Hypothalamus (tissue), 51 donors: ENCODE data around the gene UBN1.

Source experiments
- DNase-seq, 51 donors: peaks; one replicate each; lab custom pipeline; 2025; lab: John Stamatoyannopoulos, UW

Gene UBN1

GRCh38 chr16:4859190-4859899 is 12.1 kb downstream of the UBN1 start:
- no peak for DNase-seq

- no peak for DNase-seq
Measured at GRCh38 chr16:4859900-4860255, 12.6 kb downstream of the UBN1 start.

GRCh38 chr16:4860727-4861342 is 13.6 kb downstream of the UBN1 start:
- no peak for DNase-seq

DNA sequence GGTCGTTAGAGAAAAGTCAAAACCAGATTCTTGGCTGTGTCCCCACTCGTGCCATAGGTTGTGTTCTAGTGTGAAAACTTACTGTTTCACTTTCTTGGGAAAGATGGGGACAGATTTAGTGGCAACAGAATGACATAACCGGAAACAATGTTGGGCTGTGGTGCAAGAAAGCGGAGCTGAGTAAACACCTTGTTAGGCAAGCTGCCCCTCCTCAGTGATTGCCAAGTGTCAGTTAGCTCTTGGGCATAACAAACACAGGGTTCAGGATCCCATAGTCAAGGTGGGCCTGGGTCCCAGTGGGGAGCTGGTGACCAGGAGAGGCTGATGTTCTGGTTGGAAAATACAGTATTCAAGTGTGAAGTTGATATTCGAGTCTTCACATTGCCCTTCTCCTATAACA is 15.4 kb downstream of the UBN1 start:
- no peak for DNase-seq

- no peak for DNase-seq
Measured at GRCh38 chr16:4864728-4865127, 17.4 kb downstream of the UBN1 start.

GRCh38 chr16:4865231-4865860 is 18.1 kb downstream of the UBN1 start:
- DNase-seq: no peak

GRCh38 chr16:4866586-4866985 is 19.3 kb downstream of the UBN1 start:
- DNase-seq: no peak

GRCh38 chr16:4868026-4868425 is 20.7 kb downstream of the UBN1 start:
- no peak for DNase-seq

- DNase-seq: no peak
Measured at GRCh38 chr16:4868535-4868934, 21.3 kb downstream of the UBN1 start.

DNA sequence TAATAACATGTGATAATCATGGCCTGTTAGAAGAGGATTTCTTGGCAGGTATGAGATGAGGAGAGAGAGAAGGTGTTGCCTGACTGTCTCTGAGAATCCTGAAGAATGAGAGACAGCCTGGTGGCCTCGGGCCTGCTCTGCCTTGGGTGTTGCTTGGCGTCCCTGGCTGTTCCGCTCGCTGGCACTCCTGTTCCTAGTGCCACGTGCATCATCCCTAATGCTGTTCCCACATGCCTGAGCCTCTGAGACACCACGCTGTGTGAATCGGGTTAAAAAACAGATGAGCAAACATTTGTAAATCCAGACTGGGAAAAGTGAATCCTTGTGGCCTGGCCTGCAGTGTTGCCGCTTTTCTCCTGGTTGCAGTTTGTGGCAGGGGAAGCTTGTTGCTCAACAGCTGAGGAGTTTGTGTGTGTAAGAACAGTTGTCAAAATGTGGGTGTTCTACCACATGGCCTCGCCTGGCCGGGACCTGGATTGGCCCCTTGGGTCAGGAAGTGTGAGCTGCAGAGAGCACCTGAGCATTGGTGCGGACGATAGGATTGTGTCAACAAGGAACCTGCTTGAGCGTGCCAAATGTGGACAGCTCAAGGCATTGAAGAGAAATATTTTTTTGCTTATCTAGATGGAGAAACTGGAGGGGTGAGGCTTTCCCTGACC is 22.0 kb downstream of the UBN1 start:
- DNase-seq: peak in 1 of 51 donors; percentile 5

DNA sequence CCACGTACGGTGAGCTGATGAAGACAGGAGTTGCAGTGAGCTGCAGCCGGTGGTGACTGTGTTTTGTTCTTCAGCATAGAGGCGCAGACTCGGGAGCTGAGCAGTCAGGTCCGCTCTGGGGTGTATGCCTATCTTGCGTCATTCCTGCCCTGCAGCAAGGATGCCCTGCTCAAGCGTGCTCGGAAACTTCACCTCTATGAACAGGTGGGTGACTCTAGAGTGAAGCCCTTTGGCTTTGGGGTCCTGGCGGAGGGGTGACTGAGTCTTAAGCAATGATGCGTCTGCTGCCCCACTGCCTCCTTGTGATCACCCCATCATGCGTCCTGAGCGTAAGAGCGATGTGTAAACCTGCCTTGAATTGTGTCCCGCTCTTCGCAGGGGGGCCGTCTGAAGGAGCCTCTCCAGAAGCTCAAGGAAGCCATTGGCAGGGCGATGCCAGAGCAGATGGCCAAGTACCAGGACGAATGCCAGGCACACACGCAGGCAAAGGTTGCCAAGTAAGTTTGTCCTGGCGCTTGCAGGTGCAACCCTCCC is 22.9 kb downstream of the UBN1 start:
- DNase-seq: peak in 12 of 51 donors; percentile 14 to 61 (median 35)

GRCh38 chr16:4871071-4871470 is 23.8 kb downstream of the UBN1 start:
- no peak for DNase-seq

DNA sequence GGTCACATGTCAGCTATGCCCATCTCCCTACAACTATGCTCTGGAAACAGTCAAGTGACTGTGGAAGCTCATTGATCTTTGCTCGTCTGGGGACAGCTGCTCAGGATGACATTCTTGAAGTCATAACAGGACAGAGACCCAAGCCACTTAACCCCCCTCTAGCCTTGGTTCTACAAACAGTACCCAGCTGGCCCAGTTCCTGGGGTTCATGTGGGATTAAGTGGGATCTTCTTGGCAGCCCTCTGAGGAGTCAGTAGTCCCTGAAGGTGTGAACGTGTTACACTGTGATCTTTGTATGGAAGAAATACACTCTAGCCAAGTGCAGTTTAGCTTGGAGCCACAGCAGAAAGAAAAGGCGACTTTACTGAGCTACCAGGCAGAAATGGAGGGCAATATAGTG is 25.8 kb downstream of the UBN1 start:
- DNase-seq: no peak

DNA sequence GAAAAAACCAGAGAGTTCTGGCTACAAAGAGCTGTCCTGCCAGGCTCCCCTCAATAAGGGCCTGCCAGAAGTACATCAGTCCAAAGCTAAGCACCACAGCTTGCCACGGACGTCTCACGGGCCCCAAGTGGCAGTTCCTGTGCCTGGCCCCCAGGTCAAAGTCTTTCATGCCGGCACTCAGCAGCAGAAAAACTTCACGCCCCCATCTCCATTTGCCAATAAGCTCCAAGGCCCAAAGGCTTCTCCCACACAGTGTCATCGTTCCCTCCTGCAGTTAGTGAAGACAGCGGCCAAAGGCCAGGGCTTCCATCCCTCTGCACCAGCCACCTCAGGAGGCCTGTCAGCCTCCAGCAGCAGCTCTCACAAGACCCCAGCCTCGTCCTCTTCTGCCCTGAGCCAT is 27.4 kb downstream of the UBN1 start:
- DNase-seq: no peak

- DNase-seq: no peak
Measured at GRCh38 chr16:4876646-4877379, 29.5 kb downstream of the UBN1 start.

GRCh38 chr16:4877380-4877685 is 30.1 kb downstream of the UBN1 start:
- no peak for DNase-seq

GRCh38 chr16:4879049-4879448 is 31.8 kb downstream of the UBN1 start:
- DNase-seq: no peak

DNA sequence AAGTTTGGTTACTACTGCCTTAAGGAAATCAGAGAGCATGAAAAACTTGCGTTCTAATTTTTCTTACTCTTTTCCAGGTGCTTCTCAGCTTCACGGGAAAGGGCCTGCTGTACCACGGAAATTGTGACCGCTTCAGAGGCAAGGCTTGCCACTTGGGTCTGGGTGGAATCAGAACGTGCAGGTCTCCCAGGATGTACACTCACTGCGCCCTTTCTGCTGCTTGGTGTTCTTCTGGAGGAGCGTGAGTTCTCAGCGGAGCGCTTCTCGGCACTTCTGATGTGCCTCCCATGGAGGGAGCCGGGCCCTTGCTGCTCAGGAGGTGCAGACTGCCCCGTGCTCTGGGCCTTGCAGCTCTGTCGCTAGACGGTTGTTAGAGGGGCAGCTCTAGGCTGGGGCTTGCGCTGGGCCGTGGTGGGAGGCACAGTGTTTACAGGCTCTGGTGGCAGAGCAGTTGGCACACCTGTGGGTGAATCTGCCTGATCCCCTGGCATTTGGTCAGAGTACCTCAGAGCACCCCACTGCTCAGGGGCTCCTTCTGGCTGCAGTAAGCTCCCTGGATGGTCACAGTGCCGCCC is 32.8 kb downstream of the UBN1 start:
- DNase-seq: no peak

- DNase-seq: no peak
Measured at GRCh38 chr16:4882000-4882632, 34.8 kb downstream of the UBN1 start.
